Cardiac muscle cell (in vitro differentiated cells and primary cell): ENCODE measurements around the gene CCDC178. TPM values are rescaled to one million over a fixed set of nuclear protein-coding genes. Genes with fewer than 3 reads are reported as not detected.

Source experiments
- DNase-seq, 2 donors: peaks; one replicate each; pipeline versions ENCODE4 v3.0.0 to v3.0.0-alpha.2; 2010 to 2017; ENCODE audit warnings: low read depth in 1 of 2, low spot score in 1 of 2
- H3K27ac ChIP-seq: fragments of 200-600 bp; sonication (generic); 2 replicates; pipeline ENCODE4 v1.5.1; 2016
- H3K27me3 ChIP-seq: fragments of 200-600 bp; sonication (generic); 2 replicates; pipeline ENCODE4 v1.6.0; 2016; ENCODE audit warnings: control low read depth
- H3K36me3 ChIP-seq: fragments of 200-600 bp; sonication (generic); 2 replicates; pipeline ENCODE4 v1.5.1; 2016; ENCODE audit warnings: control low read depth
- H3K4me1 ChIP-seq: fragments of 200-600 bp; sonication (generic); 2 replicates; pipeline ENCODE4 v1.8.1; 2017; ENCODE audit warnings: low read depth, mild to moderate bottlenecking, mixed run types
- H3K4me3 ChIP-seq: fragments of 200-600 bp; sonication (generic); 2 replicates; pipeline ENCODE4 v1.5.1; 2016; ENCODE audit warnings: mild to moderate bottlenecking
- H3K9me3 ChIP-seq: fragments of 200-600 bp; sonication (generic); 2 replicates; pipeline ENCODE4 v1.5.1; 2017; ENCODE audit warnings: low read depth, mild to moderate bottlenecking, control low read depth
- polyA plus RNA-seq: library from polyadenylated mRNA; unstranded; fragments of >200 nt; fragmentation: Nextera tagmentation; extraction: Ambion mirVana; gene quantifications from 2 replicates; pipeline ENCODE4 v1.2.1, GENCODE V29; 2016
- total RNA-seq: library from RNA; depleted of rRNA; stranded (reverse); fragments of >200 nt; gene quantifications from 2 replicates; pipeline ENCODE4 v1.2.3, GENCODE V29; 2016
- TF ChIP-seq, protein P1 (sequence below): IDR thresholded peaks from 2 replicates; pipeline ENCODE4 v1.5.1; 2012; ENCODE audit warnings: low read depth, mild to moderate bottlenecking, low read length

The CCDC178 gene
- total and polyA plus RNA-seq, 2 experiments from 2014 or later = 0.82 TPM; not detected in 1

DNA sequence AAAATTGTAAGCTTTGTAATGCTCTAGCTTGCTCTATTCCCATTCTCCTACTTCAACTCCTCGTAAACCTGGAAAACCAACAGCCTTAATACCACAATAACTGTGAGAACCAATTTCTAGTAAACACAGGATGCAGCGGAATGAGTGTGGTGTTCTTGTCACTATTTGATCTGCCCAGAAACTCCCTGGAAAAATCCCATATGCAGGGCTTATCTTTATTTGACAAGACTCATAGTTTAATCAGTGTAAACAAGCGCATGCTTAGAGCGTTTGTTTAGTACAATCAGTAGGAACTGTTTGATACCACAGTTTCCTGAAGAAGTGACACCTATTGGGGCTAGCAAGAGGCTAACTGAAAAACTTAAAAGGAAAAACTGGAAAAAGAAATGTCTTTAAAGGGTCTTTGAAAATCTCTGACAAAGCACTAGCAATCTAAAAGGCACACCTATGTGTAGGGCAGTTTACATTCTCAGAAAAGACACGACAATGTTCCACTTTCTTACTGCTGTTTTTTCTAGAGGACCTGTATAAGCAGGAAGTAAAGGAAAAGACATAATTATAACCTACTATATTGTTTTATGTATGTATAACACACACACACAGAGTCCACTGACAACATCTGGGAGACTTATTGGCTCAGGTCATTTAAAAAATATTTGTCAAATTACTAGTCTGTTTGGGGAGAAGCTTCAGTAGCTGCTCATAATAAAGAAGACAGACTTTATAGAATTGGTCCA, 426.3 kb downstream of the CCDC178 start:
- Histone ChIP-seq H3K36me3 (no peaks in the 10 kb centered on the region), H3K4me3 (no peak overlapping the region), H3K27ac (no peak overlapping the region), H3K27me3 (no peaks in the 10 kb centered on the region), H3K4me1 (no peaks in the 10 kb centered on the region), H3K9me3 (no peaks in the 10 kb centered on the region)
- DNase-seq = no peak
- TF ChIP-seq, protein P1, sequence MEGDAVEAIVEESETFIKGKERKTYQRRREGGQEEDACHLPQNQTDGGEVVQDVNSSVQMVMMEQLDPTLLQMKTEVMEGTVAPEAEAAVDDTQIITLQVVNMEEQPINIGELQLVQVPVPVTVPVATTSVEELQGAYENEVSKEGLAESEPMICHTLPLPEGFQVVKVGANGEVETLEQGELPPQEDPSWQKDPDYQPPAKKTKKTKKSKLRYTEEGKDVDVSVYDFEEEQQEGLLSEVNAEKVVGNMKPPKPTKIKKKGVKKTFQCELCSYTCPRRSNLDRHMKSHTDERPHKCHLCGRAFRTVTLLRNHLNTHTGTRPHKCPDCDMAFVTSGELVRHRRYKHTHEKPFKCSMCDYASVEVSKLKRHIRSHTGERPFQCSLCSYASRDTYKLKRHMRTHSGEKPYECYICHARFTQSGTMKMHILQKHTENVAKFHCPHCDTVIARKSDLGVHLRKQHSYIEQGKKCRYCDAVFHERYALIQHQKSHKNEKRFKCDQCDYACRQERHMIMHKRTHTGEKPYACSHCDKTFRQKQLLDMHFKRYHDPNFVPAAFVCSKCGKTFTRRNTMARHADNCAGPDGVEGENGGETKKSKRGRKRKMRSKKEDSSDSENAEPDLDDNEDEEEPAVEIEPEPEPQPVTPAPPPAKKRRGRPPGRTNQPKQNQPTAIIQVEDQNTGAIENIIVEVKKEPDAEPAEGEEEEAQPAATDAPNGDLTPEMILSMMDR = no peak

DNA sequence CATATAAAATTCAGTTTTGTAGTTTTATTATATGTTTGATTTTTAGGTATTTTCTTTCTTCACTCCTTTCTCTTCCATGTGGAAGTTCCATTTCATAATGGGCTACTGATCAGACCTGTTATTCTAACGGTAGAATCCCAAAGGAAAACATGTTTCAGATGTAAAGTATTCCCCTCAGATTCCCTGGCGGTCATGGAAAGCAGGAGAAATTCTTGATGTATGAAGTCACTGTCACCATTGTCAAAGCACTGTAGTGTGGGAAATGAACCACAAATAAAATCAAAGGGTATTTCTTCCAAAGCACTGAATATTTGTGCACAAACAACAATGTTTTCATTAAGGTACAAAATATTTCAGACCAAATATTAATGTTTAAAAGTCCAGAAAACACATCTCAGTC, 430.4 kb downstream of the CCDC178 start:
- Histone ChIP-seq H3K27me3 (no peaks in the 10 kb centered on the region), H3K9me3 (no peaks in the 10 kb centered on the region), H3K36me3 (no peaks in the 10 kb centered on the region), H3K4me1 (no peaks in the 10 kb centered on the region), H3K4me3 (no peak overlapping the region), H3K27ac (no peak overlapping the region)
- TF ChIP-seq, protein P1 = no peak
- DNase-seq = no peak

DNA sequence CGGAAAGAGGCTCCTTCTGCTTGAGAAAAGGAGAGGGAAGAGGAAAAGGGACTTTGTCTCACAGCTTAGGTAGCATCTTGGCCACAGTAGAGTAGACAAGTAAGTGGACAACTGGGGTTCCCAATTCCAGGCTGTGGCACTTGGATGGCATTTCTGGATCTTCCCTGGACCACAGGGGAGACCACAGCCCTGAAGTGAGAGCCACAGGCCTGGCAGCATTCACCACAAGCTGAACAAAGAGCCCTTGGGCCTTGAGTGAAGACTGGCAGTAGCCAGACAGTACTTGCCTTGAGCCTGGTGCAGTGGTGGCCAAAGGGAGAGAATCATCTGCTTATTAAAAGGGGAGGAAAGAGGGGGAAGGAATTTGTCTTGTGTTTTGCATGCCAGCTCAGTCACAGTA, 441.6 kb downstream of the CCDC178 start:
- no peaks in the 10 kb centered on the region for H3K27me3 ChIP-seq
- no peaks in the 10 kb centered on the region for H3K9me3 ChIP-seq
- H3K4me1 ChIP-seq = no peaks in the 10 kb centered on the region
- H3K4me3 ChIP-seq = no peak overlapping the region
- DNase-seq = no peak
- TF ChIP-seq, protein P1 = no peak
- no peak overlapping the region for H3K27ac ChIP-seq
- H3K36me3 ChIP-seq = no peaks in the 10 kb centered on the region

DNA sequence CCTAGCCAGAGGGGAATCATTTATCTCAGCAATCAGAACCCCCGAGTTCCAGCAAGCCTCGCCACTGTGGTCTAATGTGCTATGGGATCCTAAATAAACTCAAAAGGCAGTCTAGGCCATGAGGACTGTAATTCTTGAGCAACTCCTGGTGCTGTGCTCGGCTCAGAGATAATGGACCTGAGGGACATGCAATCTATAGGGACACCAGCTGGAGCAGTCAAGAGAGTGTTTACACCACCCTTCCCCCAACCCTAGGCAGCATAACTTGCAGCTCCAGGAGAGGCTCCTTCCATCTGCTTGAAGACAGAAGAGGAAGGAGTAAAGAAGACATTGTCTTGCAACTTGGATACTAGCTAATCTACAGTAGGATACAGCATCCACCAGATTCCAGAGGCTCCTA, 442.2 kb downstream of the CCDC178 start:
- Histone ChIP-seq H3K9me3 (no peaks in the 10 kb centered on the region), H3K4me3 (no peak overlapping the region), H3K36me3 (no peaks in the 10 kb centered on the region), H3K4me1 (no peaks in the 10 kb centered on the region), H3K27ac (no peak overlapping the region), H3K27me3 (no peaks in the 10 kb centered on the region)
- TF ChIP-seq, protein P1 = no peak
- DNase-seq = no peak

DNA sequence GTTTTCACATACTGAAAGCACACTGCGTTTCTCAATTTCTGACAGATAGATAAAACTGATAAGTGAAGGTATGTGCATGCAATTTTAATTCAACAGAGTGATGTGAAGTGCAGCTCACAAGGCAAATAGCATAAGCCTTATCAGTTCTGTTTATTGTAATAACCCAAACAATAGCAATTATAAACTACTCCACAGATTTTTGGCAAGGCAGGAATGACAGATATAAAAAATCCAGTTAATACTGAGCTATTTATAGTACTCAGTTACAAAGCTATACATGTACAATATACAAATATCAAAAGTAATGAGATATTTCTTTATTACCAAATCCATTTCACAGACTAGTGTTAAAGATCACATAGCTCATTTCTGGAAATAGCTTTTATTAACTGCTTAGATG, 456.8 kb downstream of the CCDC178 start:
- Histone ChIP-seq H3K4me3 (no peak overlapping the region), H3K4me1 (no peaks in the 10 kb centered on the region), H3K36me3 (no peaks in the 10 kb centered on the region), H3K27me3 (no peaks in the 10 kb centered on the region), H3K27ac (no peak overlapping the region), H3K9me3 (no peaks in the 10 kb centered on the region)
- TF ChIP-seq, protein P1 = no peak
- DNase-seq = no peak

DNA sequence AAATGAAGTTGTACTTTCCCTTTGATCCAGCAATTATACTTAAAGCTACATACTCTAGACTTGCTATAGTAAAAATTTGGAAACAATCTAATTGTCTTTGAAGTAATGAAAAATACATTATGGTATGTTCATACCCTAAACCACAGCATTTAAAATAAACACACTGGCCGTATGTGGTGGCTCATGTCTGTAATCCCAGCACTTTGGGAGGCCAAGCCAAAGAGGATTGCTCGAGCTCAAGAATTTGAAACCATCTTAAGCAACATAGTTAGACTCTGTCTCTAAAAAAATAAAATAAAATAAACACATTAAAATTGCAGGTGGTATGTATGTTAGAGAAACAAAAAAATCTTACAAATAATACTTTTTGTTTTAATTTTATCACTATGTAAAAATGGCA, 459.6 kb downstream of the CCDC178 start:
- no peak overlapping the region for H3K27ac ChIP-seq
- no peaks in the 10 kb centered on the region for H3K4me1 ChIP-seq
- no peaks in the 10 kb centered on the region for H3K9me3 ChIP-seq
- no peaks in the 10 kb centered on the region for H3K36me3 ChIP-seq
- H3K4me3 ChIP-seq = no peak overlapping the region
- DNase-seq = no peak
- no peaks in the 10 kb centered on the region for H3K27me3 ChIP-seq
- TF ChIP-seq, protein P1 = no peak
